Neural cell (in vitro differentiated cells): ENCODE measurements around the gene FBXO21. TPM values are rescaled to one million over a fixed set of nuclear protein-coding genes. Genes with fewer than 3 reads are reported as not detected.

ENCODE experiments used
- H2AFZ ChIP-seq: fragments of 200-600, 300-800 bp; sonication (generic), shearing (Covaris generic); 2 replicates; pipeline ENCODE4 v1.6.0; 2014; ENCODE audit warnings: low read depth, mild to moderate bottlenecking, antibody characterized with exemption, low read length, moderate library complexity
- H3F3A ChIP-seq: fragments of 200-600 bp; shearing (Covaris generic); 2 replicates; pipeline ENCODE4 v1.6.1; 2016; ENCODE audit warnings: mild to moderate bottlenecking, moderate library complexity, mixed read lengths, antibody characterized with exemption, low read length; ENCODE audit not compliant: insufficient read depth, poor library complexity, severe bottlenecking
- H3K27ac ChIP-seq: fragments of 200-600, 300-800 bp; sonication (generic), shearing (Covaris generic); 2 replicates; pipeline ENCODE4 v1.5.1; 2014; ENCODE audit warnings: mild to moderate bottlenecking, low read length, moderate library complexity
- H3K27me3 ChIP-seq: fragments of 300-800, 200-600 bp; sonication (generic), shearing (Covaris generic); 2 replicates; pipeline ENCODE4 v1.6.0; 2014; ENCODE audit warnings: mild to moderate bottlenecking, low read depth, low read length, moderate library complexity; ENCODE audit not compliant: insufficient read depth
- H3K36me3 ChIP-seq: fragments of 300-800, 200-600 bp; sonication (generic), shearing (Covaris generic); 2 replicates; pipeline ENCODE4 v1.5.1; 2014; ENCODE audit warnings: mild to moderate bottlenecking, antibody characterized with exemption, low read length, moderate library complexity; ENCODE audit not compliant: insufficient read depth
- H3K4me2 ChIP-seq: fragments of 300-800, 200-600 bp; sonication (generic), shearing (Covaris generic); 2 replicates; pipeline ENCODE4 v1.6.0; 2014; ENCODE audit warnings: mild to moderate bottlenecking, low read length
- H3K4me3 ChIP-seq: fragments of 300-800, 200-600 bp; sonication (generic), shearing (Covaris generic); 2 replicates; pipeline ENCODE4 v1.5.1; 2014; ENCODE audit warnings: mild to moderate bottlenecking, low read length, moderate library complexity
- H3K79me2 ChIP-seq: fragments of 200-600 bp; shearing (Covaris generic); replicated peaks from 2 replicates; pipeline ENCODE4 v1.6.0; 2014; ENCODE audit warnings: mild to moderate bottlenecking, low read length, moderate library complexity; ENCODE audit not compliant: insufficient read depth
- H3K9ac ChIP-seq: fragments of 300-800, 200-600 bp; sonication (generic), shearing (Covaris generic); 2 replicates; pipeline ENCODE4 v1.6.1; 2016; ENCODE audit warnings: mild to moderate bottlenecking, low read length, mixed read lengths
- H3K9me2 ChIP-seq: fragments of 200-600 bp; shearing (Covaris generic); 2 replicates; pipeline ENCODE4 v1.6.1; 2016; ENCODE audit warnings: mild to moderate bottlenecking, low read length, mixed read lengths; ENCODE audit not compliant: insufficient read depth
- H3K9me3 ChIP-seq: fragments of 200-600, 300-800 bp; sonication (generic), shearing (Covaris generic); 2 replicates; pipeline ENCODE4 v1.6.1; 2016; ENCODE audit warnings: mild to moderate bottlenecking, mixed run types, low read length, moderate library complexity, mixed read lengths
- H4K20me1 ChIP-seq: fragments of 200-600 bp; shearing (Covaris generic); 2 replicates; pipeline ENCODE4 v1.6.1; 2016; ENCODE audit warnings: mild to moderate bottlenecking, mixed run types; ENCODE audit not compliant: insufficient read depth
- CTCF ChIP-seq: fragments of 450-650 bp; IDR thresholded peaks from 2 replicates; pipeline ENCODE4 v1.5.1; 2014; ENCODE audit warnings: antibody characterized with exemption, mild to moderate bottlenecking, moderate library complexity; ENCODE audit not compliant: poor library complexity, severe bottlenecking
- EP300 ChIP-seq: fragments of 450-650 bp; conservative IDR thresholded peaks from 2 replicates; pipeline ENCODE4 v1.6.1; 2014; ENCODE audit warnings: antibody characterized with exemption, mild to moderate bottlenecking, moderate library complexity; ENCODE audit not compliant: poor library complexity, severe bottlenecking
- EZH2 ChIP-seq: fragments of 200-600, 300-800 bp; shearing (Covaris generic), sonication (generic); IDR thresholded peaks from 2 replicates; pipeline ENCODE4 v1.6.1; 2014; ENCODE audit warnings: antibody characterized with exemption, low read length, borderline replicate concordance, mild to moderate bottlenecking; ENCODE audit not compliant: insufficient read depth, poor library complexity, severe bottlenecking
- MXI1 ChIP-seq: fragments of 450-650 bp; conservative IDR thresholded peaks from 2 replicates; pipeline ENCODE4 v1.6.1; 2014; ENCODE audit warnings: antibody characterized with exemption, mild to moderate bottlenecking; ENCODE audit not compliant: poor library complexity, severe bottlenecking
- POLR2AphosphoS5 ChIP-seq: IDR thresholded peaks from 2 replicates; pipeline ENCODE4 v1.6.1; 2012
- RAD21 ChIP-seq: fragments of 450-650 bp; conservative IDR thresholded peaks from 2 replicates; pipeline ENCODE4 v1.6.1; 2014; ENCODE audit warnings: antibody characterized with exemption, mild to moderate bottlenecking, moderate library complexity
- REST ChIP-seq: IDR thresholded peaks from 2 replicates; pipeline ENCODE4 v1.6.1; 2012; ENCODE audit warnings: borderline replicate concordance
- SMC3 ChIP-seq: fragments of 450-650 bp; conservative IDR thresholded peaks from 2 replicates; pipeline ENCODE4 v1.6.1; 2014; ENCODE audit warnings: antibody characterized with exemption, mild to moderate bottlenecking, moderate library complexity; ENCODE audit not compliant: poor library complexity
- TAF1 ChIP-seq: IDR thresholded peaks from 2 replicates; pipeline ENCODE4 v1.6.1; 2012; ENCODE audit warnings: low read depth
- polyA plus RNA-seq: library from polyadenylated mRNA; depleted of rRNA; stranded (reverse); fragments of >200 nt; gene quantifications from 2 replicates; pipeline ENCODE4 v1.2.3, GENCODE V29; 2014

FBXO21 gene
- polyA plus RNA-seq, 1 donor from 2014 or later = 127 TPM

GRCh38 chr12:117139025-117139717, 51.1 kb downstream of the FBXO21 start:
- Histone ChIP-seq H3K4me3 (no peak overlapping the region), H3K27ac (no peak overlapping the region), H3K9me2 (no peaks in the 10 kb centered on the region), H3K36me3 (peaks cover under 1% of the 10 kb centered on the region), H3K9ac (no peak overlapping the region), H4K20me1 (no peaks in the 10 kb centered on the region), H3K4me2 (no peak overlapping the region), H2AFZ (no peak overlapping the region), H3K79me2 (no peaks in the 10 kb centered on the region), H3K27me3 (no peaks in the 10 kb centered on the region), H3F3A (no peaks in the 10 kb centered on the region), H3K9me3 (no peaks in the 10 kb centered on the region)
- no peak for TF ChIP-seq TAF1
- TF ChIP-seq EZH2 = no peak
- TF ChIP-seq EP300 = no peak
- no peak for TF ChIP-seq RAD21
- no peak for TF ChIP-seq MXI1
- TF ChIP-seq CTCF = no peak
- TF ChIP-seq REST = no peak
- TF ChIP-seq SMC3 = no peak
- no peak for TF ChIP-seq POLR2AphosphoS5

- Histone ChIP-seq H3K9me3 (no peaks in the 10 kb centered on the region), H3K79me2 (no peaks in the 10 kb centered on the region), H3K4me2 (no peak overlapping the region), H3K36me3 (no peaks in the 10 kb centered on the region), H2AFZ (no peak overlapping the region), H3K9me2 (no peaks in the 10 kb centered on the region), H3K9ac (no peak overlapping the region), H3K27me3 (no peaks in the 10 kb centered on the region), H3K4me3 (no peak overlapping the region), H3K27ac (no peak overlapping the region), H4K20me1 (no peaks in the 10 kb centered on the region), H3F3A (no peaks in the 10 kb centered on the region)
- no peak for TF ChIP-seq REST
- TF ChIP-seq POLR2AphosphoS5 = no peak
- TF ChIP-seq RAD21 = no peak
- no peak for TF ChIP-seq TAF1
- TF ChIP-seq MXI1 = no peak
- TF ChIP-seq EZH2 = no peak
- no peak for TF ChIP-seq EP300
- no peak for TF ChIP-seq SMC3
- TF ChIP-seq CTCF = no peak
Measured at GRCh38 chr12:117134721-117135120, 55.5 kb downstream of the FBXO21 start.
